C1 segment of cervical spinal cord (tissue), 14 donors: ENCODE results near the gene CCDC7.
"Not testable (repeated sequence)": the region's sequence is repeated elsewhere in the genome, so short reads cannot be mapped to it uniquely, and the experiment has no call there.

Source experiments
- DNase-seq, 14 donors: peaks; one replicate each; lab custom pipeline; 2025; lab: John Stamatoyannopoulos, UW

The CCDC7 gene

GRCh38 chr10:32445740-32446535 lies at the start of gene CCDC7:
TSS of gene CCDC7 (plus strand) at chr10:32446140. CDS start at chr10:32451643, 5,503 bp downstream.
- peak; percentile 23 to 87 (median 76) for DNase-seq

- not testable (repeated sequence) for DNase-seq
Measured at GRCh38 chr10:32397163-32397562, 48.8 kb upstream of the CCDC7 start.

- DNase-seq: not testable (repeated sequence)
Measured at GRCh38 chr10:32399720-32400119, 46.2 kb upstream of the CCDC7 start.

- no peak for DNase-seq
Measured at GRCh38 chr10:32400961-32401360, 45.0 kb upstream of the CCDC7 start.

- no peak for DNase-seq
Measured at GRCh38 chr10:32402499-32402898, 43.4 kb upstream of the CCDC7 start.

GRCh38 chr10:32403091-32403490 lies 42.8 kb upstream of the CCDC7 start:
- no peak for DNase-seq

- DNase-seq: no peak
Measured at GRCh38 chr10:32408690-32409089, 37.2 kb upstream of the CCDC7 start.

- DNase-seq: no peak
Measured at GRCh38 chr10:32409741-32410140, 36.2 kb upstream of the CCDC7 start.

GRCh38 chr10:32410569-32410968 lies 35.4 kb upstream of the CCDC7 start:
- DNase-seq: no peak

GRCh38 chr10:32411797-32412498 lies 34.0 kb upstream of the CCDC7 start:
- no peak for DNase-seq

- DNase-seq: no peak
Measured at GRCh38 chr10:32412499-32412853, 33.5 kb upstream of the CCDC7 start.

GRCh38 chr10:32413513-32413912 lies 32.4 kb upstream of the CCDC7 start:
- no peak for DNase-seq

- DNase-seq: no peak
Measured at GRCh38 chr10:32415361-32415760, 30.6 kb upstream of the CCDC7 start.

GRCh38 chr10:32417911-32418547 lies 27.9 kb upstream of the CCDC7 start:
- peak in 5 of 14 donors; percentile 1 to 15 (median 9) for DNase-seq

- no peak for DNase-seq
Measured at GRCh38 chr10:32418572-32418971, 27.4 kb upstream of the CCDC7 start.

GRCh38 chr10:32419615-32420014 lies 26.3 kb upstream of the CCDC7 start:
- DNase-seq: no peak

GRCh38 chr10:32426186-32426585 lies 19.8 kb upstream of the CCDC7 start:
- DNase-seq: no peak

GRCh38 chr10:32433542-32433941 lies 12.4 kb upstream of the CCDC7 start:
- no peak for DNase-seq

- no peak for DNase-seq
Measured at GRCh38 chr10:32436215-32436614, 9.7 kb upstream of the CCDC7 start.

- no peak for DNase-seq
Measured at GRCh38 chr10:32437334-32437733, 8.6 kb upstream of the CCDC7 start.

- DNase-seq: no peak
Measured at GRCh38 chr10:32445036-32445435, 904 bp upstream of the CCDC7 start.
